GM18520 (cell line): Measurements from ENCODE around the gene KCNMA1.

Experiments
- ATAC-seq: cut with Tn5 transposase; IDR thresholded peaks from one replicate; pipeline ENCODE4 v1.9.1; 2021; ENCODE audit not compliant: unreplicated experiment

The KCNMA1 gene

DNA sequence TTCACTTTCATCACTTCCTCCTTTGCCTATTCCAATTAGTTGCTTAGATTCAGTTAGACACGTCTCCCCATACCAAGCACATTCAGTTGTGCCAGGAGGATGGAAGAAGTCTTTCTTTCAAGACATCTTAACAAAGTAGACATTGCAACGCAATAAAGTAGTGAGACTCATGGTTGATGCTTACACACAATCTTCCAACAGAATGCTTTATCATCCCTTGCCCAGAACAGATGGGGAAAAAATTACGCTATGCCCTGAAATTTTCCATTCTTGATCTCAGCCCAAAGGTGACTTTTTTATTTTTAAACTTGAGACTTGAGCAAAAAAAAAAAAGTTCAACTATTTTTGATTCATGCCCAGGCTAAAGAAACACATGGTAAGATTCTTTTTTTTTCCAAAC, 74.9 kb downstream of the KCNMA1 start:
- no peak for ATAC-seq

DNA sequence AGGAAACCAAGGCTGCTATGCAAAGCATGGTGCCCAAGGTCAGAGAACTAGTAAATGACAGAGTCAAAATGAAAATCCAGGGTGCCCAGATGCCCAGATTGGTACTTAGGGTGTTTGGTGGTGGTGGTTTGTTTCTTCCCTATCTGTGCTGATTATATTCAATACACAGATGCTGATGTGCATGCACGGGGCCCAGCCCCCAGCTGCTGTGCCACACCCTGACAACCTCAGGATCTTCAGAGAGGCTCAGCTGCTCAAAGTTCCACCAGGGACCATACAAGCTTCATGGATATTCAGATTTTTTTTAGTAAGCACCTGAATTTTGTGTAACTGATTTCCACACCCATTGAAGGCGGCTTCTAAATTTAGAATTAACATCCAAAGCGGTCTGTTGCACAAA, 75.6 kb downstream of the KCNMA1 start:
- ATAC-seq, result no peak

DNA sequence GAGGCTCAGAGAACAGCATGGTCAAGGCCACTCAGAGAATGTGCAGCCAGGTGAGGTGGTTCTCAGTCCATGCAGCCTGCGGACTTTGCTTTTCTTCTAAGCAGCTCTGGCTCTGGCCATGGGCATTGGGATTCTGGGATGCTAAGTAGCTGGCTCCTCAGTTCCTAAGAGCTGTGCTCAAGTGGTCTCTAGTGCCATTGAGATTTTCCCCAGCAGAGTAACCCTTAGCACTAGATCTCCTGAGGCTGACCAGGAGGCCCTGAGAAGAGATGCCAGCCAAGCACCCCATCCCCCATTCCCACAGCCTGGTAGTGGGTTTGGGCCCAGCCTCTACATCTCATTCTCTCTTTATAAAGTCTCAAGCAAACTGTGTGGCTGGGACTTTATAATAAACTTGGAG, 77.1 kb downstream of the KCNMA1 start:
- ATAC-seq, result no peak

DNA sequence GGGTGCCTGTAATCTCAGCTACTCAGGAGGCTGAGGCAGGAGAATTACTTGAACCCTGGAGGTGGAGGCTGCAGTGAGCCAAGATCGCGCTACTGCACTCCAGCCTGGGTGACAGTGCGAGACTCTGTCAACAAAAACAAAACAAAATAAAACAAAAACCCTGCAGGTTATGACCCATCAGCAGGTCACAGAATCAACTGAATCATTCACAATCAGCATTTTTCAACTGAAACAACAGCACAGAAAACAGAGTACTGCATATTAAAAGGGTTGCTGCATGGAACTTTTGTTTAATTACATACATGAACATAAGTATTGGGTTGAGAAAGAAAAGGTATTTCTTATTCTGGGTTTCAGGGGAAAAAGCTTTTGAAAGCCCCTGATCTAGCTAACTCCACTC, 77.6 kb downstream of the KCNMA1 start:
- ATAC-seq, result no peak

DNA sequence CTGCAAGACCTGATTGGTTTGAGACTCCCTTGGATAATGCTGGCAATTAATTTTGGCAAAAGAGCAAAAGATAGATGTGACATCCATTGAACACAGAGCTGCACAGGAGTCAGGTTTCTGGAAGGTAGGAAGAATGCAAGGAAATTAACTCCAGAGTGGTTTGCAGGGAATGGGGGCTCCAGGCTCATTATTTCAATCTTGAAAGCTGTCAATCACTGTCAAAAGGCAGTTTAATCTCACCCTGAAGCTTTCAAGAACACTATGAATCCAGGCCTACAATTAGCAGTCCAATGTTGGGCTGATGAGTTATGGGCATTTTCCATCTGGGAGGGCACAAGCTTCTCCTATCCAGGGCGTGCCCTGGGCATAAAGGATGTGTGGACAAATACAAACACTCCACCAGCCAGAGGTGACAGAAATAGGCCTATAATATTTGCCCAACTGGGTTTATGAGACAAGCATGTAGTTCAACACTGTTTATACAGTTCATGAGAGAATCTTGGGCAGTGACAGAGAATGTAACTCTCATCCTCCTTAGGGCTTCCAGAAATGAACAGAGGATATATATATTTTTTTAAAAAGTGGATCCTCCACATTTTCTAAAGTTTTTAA, 80.5 kb downstream of the KCNMA1 start:
- ATAC-seq, result no peak

DNA sequence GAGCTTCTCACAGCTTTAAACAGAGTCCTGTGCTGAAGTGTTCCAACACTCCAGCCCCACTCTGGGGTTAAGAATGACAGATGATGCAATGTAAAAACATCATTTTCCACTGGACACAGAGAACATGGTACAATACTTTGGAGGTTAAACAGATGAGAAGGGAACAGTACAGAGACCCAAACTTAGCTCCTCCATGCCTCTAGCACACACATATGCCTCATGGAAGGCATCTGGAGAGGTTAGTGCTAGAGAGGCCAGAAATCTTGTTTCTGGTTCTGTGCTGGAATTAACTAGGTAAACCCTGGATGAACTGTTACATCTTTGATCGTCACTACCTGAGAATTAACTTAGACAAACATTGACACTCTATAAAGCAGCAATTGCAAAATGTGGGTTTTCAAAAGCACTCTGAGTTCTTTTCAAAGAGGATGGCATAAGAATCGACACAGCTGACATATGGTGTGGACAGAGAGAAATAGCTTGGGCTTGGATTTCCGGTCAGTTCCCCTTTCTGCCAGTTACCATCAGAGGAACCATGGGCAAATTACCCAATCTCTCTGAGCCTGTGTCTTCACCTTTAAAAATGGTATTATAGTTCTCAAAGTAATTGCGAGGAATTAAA, 81.9 kb downstream of the KCNMA1 start:
- no peak for ATAC-seq

DNA sequence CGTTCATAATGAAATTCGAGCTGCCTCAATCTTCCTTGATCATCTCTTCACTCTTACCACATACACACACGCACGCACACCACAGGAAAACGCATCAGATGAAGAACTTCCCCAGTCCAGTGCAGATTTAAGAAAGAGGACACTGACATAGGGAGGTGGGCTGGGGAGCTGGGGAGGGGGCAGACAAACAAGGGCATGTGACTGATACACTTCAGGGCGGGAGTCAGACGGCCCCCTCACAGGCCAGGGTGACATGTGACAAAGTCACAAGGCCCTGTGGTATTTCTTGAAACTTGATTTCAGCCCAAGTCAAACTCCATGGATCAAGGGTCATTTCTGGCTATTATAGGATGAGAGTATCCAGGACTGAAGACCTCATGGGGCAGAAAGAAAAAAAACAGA, 82.6 kb downstream of the KCNMA1 start:
- no peak for ATAC-seq

DNA sequence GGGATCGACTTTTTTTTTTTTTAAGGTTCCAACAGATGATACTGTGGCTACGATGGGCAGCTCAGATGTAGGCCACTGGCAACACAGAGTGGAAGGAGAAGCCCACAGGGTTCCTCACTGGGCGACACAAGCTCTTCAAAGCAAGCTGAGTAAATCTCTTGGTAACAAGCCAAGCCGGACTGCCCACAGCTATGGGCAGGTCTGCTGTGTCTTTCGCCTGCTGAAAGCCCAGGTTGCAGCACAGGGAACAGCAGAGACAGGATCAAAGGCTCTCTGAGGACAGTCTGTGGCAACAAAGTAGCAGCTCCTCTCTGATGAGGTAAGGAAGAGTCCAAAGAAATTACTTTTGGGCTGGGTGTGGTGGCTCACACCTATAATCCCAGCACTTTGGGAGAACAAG, 83.6 kb downstream of the KCNMA1 start:
- ATAC-seq, result no peak

DNA sequence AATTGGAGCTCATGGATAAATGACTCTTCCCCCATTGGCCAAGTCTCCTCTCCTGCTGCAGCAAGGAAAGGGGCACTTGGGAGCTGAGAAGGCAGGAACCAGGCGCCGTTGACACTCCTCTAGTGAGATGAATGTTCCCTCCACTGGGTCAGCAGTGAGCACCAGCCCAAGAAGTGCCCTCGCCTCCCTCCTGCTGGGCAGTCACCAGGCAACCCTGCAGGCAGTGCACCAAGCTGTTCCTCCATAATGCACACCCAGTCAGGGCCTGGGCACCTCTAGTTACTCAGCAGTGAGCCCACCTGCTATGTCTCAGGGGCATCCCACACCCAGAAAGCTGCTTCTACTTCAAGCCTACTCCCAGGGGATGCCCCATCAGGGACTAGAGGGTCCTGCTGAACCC, 84.3 kb downstream of the KCNMA1 start:
- no peak for ATAC-seq

DNA sequence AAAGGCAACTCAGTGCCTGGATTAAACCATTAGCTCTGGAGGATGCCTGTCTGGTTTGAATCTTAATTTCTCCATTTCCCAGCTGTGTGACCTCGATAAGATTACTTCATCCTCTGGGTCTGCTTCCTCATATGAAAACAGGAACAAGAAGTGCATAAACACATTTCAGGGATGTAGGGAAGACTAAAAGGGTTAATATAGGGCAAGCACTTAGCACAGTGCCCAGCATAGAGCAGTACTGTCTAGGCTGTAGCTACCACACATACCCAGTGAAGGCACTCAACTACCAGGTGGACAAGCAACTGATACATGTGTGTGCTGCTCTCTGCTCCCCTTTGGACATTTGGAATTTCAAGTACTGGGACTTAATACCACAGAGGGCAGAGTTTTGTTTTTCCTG, 85.4 kb downstream of the KCNMA1 start:
- no peak for ATAC-seq

DNA sequence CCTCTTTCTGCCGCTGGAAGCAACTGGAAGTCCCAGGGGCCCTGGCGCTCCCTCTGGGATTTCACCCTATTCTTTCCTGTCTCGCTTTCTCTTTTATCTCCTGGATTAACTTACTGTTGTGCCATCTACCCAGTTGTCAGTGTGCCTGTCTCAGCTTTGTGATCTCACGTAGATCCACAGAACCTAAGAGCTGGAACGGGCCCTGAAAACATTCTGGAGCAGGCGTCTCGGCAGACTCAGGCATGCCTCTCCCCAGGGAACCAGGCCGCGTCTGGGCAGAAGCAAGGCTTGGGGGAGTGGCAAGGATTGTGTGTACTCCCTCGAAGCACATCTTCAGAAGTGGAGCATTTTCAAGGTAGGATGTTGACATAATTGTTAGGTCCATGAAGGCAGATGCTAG, 87.2 kb downstream of the KCNMA1 start:
- no peak for ATAC-seq

DNA sequence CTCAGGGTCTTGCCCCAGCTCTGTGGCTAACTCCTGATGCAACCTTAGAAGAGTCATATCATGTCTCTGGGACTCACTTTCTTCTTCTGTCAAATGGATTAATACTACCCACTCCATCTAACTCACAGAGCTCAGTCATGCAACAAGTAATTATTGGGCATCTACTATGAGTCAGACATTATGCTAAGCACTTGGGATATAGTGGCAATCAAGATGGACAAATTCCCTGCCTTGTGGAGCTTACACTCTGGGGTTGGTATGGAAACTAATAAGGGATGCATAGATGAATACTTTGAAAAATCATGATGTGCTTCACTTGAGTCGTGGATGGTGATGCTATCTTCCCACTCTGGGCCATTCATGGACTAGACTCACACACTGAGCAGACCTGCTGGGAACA, 88.9 kb downstream of the KCNMA1 start:
- no peak for ATAC-seq

DNA sequence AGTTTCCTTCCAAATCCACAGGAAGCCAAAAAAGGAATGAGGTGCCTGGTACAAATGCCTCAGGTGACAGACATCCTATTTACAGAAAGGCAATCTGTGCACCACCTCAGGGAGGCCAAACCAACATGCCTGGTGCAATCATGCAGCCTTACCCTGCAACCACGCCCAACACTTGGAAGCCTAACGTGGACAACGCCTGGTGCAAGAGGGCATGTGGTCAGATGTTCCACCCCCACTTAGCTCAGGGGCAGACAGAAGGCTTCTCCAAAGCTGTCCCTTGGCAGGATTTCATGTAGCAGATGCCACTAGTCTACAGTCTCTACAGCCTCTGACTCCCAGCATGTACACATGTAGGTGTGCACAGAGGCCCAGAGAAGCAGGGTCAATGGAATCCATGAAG, 89.5 kb downstream of the KCNMA1 start:
- no peak for ATAC-seq

DNA sequence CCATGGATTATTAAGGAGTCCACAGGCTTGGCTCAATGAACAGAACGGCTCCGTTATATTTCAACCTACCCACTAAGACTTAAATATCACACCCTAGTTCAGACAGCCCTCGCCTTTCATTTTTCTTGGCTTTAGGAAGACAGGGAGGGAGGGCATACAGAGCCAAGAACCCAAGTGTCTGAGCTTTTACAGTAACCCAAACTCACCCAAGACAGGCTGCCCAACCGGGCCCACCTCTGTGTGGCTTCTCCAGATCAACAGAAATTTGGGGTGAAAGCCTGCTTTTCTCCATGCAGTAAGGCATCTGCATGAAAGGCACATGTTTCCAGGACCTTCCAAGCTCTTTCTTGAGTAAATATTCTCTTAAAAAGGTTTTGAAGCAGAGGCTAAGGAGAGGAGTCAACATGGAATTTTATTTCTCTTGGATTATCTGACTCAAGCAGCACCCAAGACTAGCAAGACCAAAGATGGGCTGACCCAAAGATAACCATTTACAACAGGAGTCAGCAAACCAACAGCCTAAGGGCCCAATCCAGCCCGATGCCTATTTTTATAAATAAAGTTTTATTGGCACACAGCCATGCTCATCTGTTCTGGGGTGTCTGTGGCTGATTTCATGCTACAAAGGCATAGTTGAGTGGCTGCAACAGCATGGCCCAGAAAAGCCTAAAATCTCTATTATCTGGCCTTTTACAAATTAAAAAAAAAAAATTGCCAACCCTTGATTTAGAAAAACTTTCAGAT, 90.1 kb downstream of the KCNMA1 start:
- no peak for ATAC-seq

DNA sequence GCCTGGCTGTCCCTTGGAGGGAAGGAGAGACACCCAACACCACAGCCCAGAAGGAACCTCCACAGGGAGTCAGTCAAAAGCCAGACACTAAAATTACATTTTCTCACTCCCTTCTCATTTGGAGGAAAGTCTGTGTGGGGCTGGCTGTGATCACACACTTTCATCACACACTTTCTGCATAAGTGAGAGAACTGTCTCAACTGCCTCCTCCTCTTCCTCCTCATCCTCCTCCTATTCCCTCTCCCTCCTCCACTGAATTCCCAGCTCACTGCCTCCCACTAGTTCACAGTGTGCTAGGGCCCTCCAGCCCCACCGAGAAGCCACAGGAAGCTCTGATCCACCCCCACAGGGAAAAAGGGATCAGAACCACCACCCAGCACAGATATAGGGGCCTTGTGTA, 91.6 kb downstream of the KCNMA1 start:
- no peak for ATAC-seq

DNA sequence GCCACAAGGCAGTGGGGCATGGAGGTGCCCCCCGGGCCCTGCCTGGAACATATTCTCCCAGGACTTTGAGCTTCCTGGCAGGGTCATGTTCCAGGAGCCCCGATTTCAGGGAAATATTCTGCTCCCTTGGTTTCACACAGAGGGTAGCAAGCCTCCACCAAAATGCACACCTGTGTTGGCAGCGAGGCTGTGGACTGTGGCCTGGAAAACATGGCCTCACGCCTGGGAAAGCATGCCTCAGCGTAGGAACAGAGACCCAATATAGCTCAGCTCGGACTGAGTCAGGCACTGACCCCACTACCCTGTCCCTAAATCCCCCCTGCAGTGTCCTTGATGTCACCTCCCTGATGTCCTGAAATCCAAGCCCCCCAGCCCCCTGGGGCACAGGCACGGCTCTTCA, 92.0 kb downstream of the KCNMA1 start:
- no peak for ATAC-seq

DNA sequence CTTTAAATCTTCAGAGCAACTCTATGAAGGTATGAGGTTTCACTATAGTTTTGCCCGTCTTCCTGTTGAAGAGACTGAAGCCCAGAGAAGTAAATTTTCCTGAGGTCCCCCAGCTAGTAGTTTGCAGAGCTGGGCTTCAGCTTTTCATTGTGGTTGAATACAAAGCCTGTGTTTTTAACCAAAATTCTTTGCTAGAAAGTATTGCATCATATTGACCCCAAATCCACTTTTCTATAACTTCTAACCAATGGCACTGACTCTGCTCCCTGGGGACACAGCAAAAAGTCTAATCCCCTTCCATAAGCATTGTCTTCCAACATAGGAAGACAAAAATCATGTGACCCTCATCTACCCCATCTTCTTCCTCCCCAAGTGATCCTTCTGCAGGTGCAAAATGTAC, 93.0 kb downstream of the KCNMA1 start:
- ATAC-seq, result no peak

DNA sequence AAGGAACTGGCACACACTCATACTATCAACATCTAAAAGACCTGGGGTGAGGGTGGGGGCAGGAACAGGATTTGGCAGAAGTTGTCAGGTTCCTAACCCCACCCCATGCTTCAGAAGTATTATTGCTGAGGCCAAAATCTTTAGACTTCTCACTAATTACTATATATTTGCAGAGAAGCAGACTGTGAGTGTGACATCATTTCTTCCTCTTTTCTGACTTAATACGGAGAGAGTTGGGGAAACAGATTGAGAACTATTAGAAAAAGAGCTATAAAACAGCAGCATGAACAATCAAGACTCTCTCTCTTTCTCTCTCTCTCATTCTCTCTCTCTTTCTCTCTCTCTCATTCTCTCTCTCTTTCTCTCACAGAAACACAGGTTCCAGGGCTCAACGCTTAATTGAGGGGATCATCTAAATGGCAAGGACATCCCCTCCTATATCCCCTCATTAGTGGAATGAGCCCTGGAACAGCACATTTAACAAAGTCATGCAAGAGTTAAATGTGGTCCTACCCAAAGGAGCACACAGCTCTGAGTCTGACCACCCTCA, 94.8 kb downstream of the KCNMA1 start:
- ATAC-seq, result no peak

DNA sequence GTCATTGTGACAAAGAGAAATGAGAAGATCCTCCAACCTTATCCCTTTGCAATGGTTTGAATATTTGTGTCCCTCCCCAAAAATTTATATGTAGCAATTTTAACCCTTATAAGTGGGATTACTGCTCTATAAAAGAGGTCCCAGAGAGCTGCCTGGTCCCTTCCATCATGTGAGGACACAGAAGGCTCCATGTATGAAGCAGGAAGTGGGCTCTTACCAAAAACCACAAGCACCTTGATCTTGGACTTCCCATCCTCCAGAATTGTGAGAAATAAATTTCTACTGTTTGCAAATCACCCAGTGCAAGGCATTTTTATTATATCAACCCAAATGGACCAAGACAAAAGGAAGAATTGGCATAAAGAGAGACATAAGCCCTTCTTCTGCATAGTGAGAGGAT, 95.7 kb downstream of the KCNMA1 start:
- no peak for ATAC-seq

DNA sequence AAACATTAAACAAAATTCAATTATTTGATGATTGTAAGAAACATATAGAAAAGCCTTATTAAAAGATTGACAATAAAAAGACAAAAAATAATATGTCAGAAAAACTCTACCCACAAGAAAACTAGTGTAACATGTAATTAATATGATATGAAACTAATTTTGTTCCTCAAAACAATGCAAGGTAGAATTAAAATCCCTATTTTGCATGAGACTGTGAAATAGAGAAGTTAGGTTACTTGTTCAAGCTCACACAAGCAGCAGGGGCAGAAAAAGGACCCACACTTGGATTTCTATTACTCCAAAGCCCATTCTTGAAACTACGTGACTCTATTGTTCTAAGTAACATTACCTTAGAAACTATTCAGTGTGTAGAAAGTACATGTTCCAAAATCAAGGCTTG, 96.4 kb downstream of the KCNMA1 start:
- ATAC-seq, result no peak

DNA sequence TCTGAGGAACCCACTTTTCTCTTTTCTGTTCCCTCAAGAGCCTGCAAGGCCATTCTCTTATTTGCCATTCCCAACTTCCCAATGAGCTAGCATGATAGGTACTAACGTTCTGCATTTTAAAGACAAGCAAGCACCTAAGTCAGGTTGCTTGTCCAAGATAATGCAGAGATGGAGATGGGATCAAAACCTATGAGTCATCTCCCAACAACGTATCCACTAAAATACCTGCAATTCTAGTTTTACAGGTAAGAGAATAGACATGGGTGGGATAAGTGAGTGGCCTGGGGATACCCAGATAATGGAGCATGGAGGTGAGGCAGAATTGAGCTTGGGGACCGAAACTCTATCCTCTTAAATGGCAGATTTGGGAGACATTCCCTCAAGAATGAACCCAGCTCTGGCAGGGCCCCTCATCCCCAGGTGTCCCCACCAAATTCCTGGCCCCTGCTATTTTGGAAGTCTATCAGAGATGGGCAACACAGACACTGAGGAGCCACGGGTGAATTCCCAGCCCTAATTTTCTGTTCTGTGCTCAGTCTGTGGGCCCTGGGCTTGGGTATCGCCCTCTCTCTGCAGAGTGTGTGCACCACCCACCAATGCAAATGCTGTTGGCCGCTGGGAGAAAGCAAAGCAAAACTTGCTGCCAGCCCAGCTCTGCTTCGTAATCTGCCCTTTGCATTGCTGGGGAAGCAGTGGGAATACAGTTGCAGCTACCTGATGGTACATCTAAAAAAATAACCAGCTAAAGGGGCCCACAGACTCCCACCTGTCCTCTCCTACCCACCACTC, 98.3 kb downstream of the KCNMA1 start:
- ATAC-seq, result no peak
